Hypothalamus (tissue), 51 donors: ENCODE measurements around the gene KLHL12.

Experiments used
- DNase-seq, 51 donors: peaks; one replicate each; lab custom pipeline; 2025; lab: John Stamatoyannopoulos, UW

The KLHL12 gene

GRCh38 chr1:202888531-202889360, 38.3 kb downstream of the KLHL12 start, which contains the start of gene RABIF:
TSS of gene RABIF (minus strand) at chr1:202889149. CDS start at chr1:202889098, 51 bp downstream.
- peak; percentile 64 to 98 (median 91) for DNase-seq

GRCh38 chr1:202888221-202888530, 38.9 kb downstream of the KLHL12 start:
- DNase-seq = no peak

GRCh38 chr1:202880961-202881460, 46.0 kb downstream of the KLHL12 start:
- no peak for DNase-seq

GRCh38 chr1:202880062-202880461, 47.0 kb downstream of the KLHL12 start:
- DNase-seq = no peak

- DNase-seq = no peak
Measured at GRCh38 chr1:202879128-202879527, 47.9 kb downstream of the KLHL12 start.

- DNase-seq = no peak
Measured at GRCh38 chr1:202873026-202873425, 54.0 kb downstream of the KLHL12 start.

- DNase-seq = no peak
Measured at GRCh38 chr1:202871367-202871766, 55.7 kb downstream of the KLHL12 start.

- DNase-seq = no peak
Measured at GRCh38 chr1:202862679-202863560, 64.1 kb downstream of the KLHL12 start.

- peak; percentile 22 to 95 (median 88) for DNase-seq
Measured at GRCh38 chr1:202861420-202862132, 65.5 kb downstream of the KLHL12 start.

GRCh38 chr1:202860744-202861419, 66.2 kb downstream of the KLHL12 start:
- peak in 19 of 51 donors; percentile 15 to 60 (median 36) for DNase-seq

- no peak for DNase-seq
Measured at GRCh38 chr1:202858789-202859414, 68.1 kb downstream of the KLHL12 start.

- no peak for DNase-seq
Measured at GRCh38 chr1:202858331-202858730, 68.7 kb downstream of the KLHL12 start.

GRCh38 chr1:202857136-202857610, 69.9 kb downstream of the KLHL12 start:
- DNase-seq = no peak

- DNase-seq = no peak
Measured at GRCh38 chr1:202856014-202856413, 71.0 kb downstream of the KLHL12 start.

- DNase-seq = no peak
Measured at GRCh38 chr1:202854787-202855186, 72.2 kb downstream of the KLHL12 start.

GRCh38 chr1:202852163-202852904, 74.7 kb downstream of the KLHL12 start:
- DNase-seq = no peak

- DNase-seq = peak in 6 of 51 donors; percentile 3 to 12 (median 7)
Measured at GRCh38 chr1:202850593-202851362, 76.3 kb downstream of the KLHL12 start.

GRCh38 chr1:202848191-202848542, 78.9 kb downstream of the KLHL12 start:
- peak in 2 of 51 donors; percentile 31 to 34 for DNase-seq
